ENCODE results near the gene RBM4B. TPM values are rescaled to one million over a fixed set of nuclear protein-coding genes. Genes with fewer than 3 reads are reported as not detected.

Gene RBM4B
- total RNA-seq, 4 donors from 2014 or later = 7.8 to 13.9 (median 11.2) TPM

DNA sequence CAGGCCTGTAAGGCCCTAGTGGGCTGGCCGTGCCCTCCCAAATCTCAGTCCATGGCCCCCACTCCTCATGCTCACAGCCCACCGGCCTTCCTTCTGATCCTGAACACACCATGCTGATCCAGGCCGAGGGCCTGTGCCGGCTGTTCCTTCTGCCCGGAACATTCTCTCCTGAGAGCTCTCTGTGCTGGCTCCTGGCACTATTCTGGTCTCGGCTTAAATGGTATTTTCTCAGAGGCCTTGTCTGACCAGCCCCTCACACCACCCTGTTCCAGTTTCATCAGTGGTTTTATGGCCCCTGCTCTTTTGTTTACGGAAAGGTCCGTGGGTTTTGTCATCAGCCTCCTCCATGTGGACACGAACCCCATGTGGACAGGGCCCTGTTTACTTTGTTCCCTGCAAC, 29.3 kb upstream of the RBM4B start:
- no peak for ATAC-seq (ENCODE audit: low FRiP score)
- TF ChIP-seq CTCF (IDR thresholded peaks at IDR 0.05) = no peak
- no peak for DNase-seq (ENCODE audit: low spot score)

DNA sequence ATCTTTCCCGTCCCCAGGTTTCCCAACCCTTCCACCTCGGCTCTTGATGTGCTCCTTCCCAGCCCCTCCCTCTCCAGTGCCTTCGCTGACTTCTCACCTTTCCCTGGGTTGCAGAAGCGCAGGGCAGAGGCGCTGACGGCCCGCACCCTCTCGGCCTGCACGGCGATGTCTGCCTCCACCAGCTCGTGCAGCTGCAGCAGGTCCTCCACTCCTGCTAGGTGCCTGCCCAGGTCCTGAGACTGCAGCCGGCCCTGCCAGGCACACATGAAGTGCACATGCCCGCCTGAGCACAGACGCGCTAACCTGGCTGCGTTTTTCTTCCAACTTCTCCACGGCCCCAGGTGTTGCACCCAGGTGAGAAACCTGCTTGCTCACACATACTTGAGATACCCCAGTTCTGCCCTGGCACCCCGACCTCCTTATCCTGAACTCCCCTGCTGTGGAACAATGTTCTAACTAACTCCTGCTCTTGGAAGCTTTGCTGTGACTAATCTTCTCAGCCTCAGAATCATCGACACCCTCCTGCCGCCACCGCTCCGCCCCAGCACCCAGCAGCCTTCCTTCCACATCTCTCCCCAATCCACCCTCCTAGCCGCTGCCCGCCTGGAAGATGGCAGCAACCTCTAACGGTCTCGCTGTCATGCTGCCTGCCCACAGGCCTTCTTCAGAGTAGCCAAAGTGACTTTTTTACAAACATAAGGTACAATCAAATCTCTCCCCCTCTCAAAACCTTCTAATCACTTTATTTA, 28.1 kb upstream of the RBM4B start:
- no peak for TF ChIP-seq CTCF (IDR thresholded peaks at IDR 0.05)
- ATAC-seq (ENCODE audit: low FRiP score) (no peak), DNase-seq (ENCODE audit: low spot score) (no peak)

GRCh38 chr11:66704659-66705360, 27.1 kb upstream of the RBM4B start:
- no peak for ATAC-seq (ENCODE audit: low FRiP score)
- no peak for TF ChIP-seq CTCF (IDR thresholded peaks at IDR 0.05)
- no peak for DNase-seq (ENCODE audit: low spot score)

- DNase-seq (ENCODE audit: low spot score) = no peak
- TF ChIP-seq CTCF (IDR thresholded peaks at IDR 0.05) = no peak
- ATAC-seq (ENCODE audit: low FRiP score) = no peak
Observed at GRCh38 chr11:66701432-66702240, 23.9 kb upstream of the RBM4B start.

DNA sequence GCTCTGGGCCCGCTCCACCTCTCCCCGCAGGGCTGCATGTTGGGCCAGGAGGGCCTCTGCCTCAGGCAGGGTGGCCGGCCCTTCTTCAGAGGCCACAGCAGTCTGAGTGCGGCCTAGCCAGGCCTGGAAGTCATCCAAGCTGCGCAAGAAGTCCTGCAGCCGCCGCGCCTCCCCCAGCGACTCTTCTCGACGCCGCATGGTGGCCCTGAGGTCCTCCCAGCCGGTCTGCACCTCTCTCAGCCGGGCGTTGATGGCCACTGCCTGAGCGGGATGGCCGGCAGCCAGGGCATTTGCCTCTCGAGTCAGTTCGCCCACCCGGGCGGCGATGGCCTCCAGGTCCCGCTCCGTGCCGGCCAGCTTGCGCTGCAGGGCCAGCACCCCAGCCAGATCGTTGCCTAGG, 23.1 kb upstream of the RBM4B start:
- ATAC-seq (ENCODE audit: low FRiP score) (no peak), DNase-seq (ENCODE audit: low spot score) (no peak)
- TF ChIP-seq CTCF (IDR thresholded peaks at IDR 0.05) = no peak

DNA sequence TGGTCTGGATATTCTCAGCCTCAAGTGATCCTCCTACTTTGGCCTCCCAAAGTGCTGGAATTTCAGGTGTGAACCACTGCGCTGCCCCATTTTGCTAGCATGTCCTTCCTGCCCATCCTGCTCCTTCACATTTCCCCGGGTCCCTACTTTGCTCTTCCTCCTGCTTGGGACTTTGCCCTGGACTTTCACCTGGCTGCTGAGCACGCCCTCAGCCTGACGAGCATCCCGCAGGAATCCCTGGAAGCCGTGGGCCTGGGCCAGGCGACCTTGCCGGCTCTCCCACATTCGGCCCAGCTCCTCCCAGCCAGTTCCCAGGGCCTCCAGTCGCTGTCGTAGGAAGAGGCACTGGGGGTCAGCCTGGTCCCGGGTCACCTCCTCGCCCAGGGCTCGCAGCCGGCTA, 22.6 kb upstream of the RBM4B start:
- no peak for DNase-seq (ENCODE audit: low spot score)
- ATAC-seq (ENCODE audit: low FRiP score) = no peak
- no peak for TF ChIP-seq CTCF (IDR thresholded peaks at IDR 0.05)

Data from omental fat pad (tissue), 4 donors.